SK-N-SH treated with all-trans-retinoic acid at 6 μM for 48 hours (cell line): Measurements from ENCODE around the gene PAFAH1B2.

Source experiments
- ARNTL ChIP-seq: fragments of 450-650 bp; formaldehyde crosslinking; IDR thresholded peaks from 2 replicates; pipeline ENCODE4 v1.5.0; 2020; ENCODE audit warnings: low read depth, mild to moderate bottlenecking, moderate library complexity, borderline replicate concordance
- CREB5 ChIP-seq: fragments of 250-450 bp; sonication (Bioruptor Pico); IDR thresholded peaks from 2 replicates; pipeline ENCODE4 v1.5.1; 2020; ENCODE audit warnings: low read depth, mild to moderate bottlenecking, moderate library complexity
- ISL1 ChIP-seq: fragments of 250-450 bp; sonication (Bioruptor Pico); IDR thresholded peaks from 2 replicates; pipeline ENCODE4 v2.1.2; 2022; ENCODE audit warnings: mild to moderate bottlenecking, moderate library complexity
- OSR1 ChIP-seq: fragments of 250-450 bp; sonication (Bioruptor Pico); IDR thresholded peaks from 2 replicates; pipeline ENCODE4 v1.8.0; 2022; ENCODE audit warnings: moderate library complexity, mild to moderate bottlenecking, inconsistent platforms
- PATZ1 ChIP-seq: fragments of 250-450 bp; sonication (Bioruptor Pico); IDR thresholded peaks from 2 replicates; pipeline ENCODE4 v1.8.0; 2020; ENCODE audit warnings: mild to moderate bottlenecking, moderate library complexity, borderline replicate concordance
- RARB ChIP-seq: fragments of 250-450 bp; sonication (Bioruptor Pico); IDR thresholded peaks from 2 replicates; pipeline ENCODE4 v1.8.0; 2021; ENCODE audit warnings: mild to moderate bottlenecking, moderate library complexity
- SNAI2 ChIP-seq: fragments of 250-450 bp; sonication (Bioruptor Pico); IDR thresholded peaks from 2 replicates; pipeline ENCODE4 v1.5.0; 2020; ENCODE audit warnings: mild to moderate bottlenecking, moderate library complexity
- TCF4 ChIP-seq: fragments of 250-450 bp; sonication (Bioruptor Pico); IDR thresholded peaks from 2 replicates; pipeline ENCODE4 v1.8.0; 2021; ENCODE audit warnings: mild to moderate bottlenecking, moderate library complexity, borderline replicate concordance
- TOX ChIP-seq: fragments of 250-450 bp; sonication (Bioruptor Pico); IDR thresholded peaks from 2 replicates; pipeline ENCODE4 v1.8.0; 2021; ENCODE audit warnings: mild to moderate bottlenecking, moderate library complexity, borderline replicate concordance
- ZC3H10 ChIP-seq: fragments of 250-450 bp; sonication (Bioruptor Pico); IDR thresholded peaks from 2 replicates; pipeline ENCODE4 v1.5.1; 2021; ENCODE audit warnings: mild to moderate bottlenecking, moderate library complexity
- ZFP3 ChIP-seq: fragments of 250-450 bp; sonication (Bioruptor Pico); IDR thresholded peaks from 2 replicates; pipeline ENCODE4 v1.5.0; 2020; ENCODE audit warnings: mild to moderate bottlenecking, moderate library complexity
- ZFP30 ChIP-seq: fragments of 450-650 bp; formaldehyde crosslinking; IDR thresholded peaks from 2 replicates; pipeline ENCODE4 v1.5.0; 2022; ENCODE audit warnings: mild to moderate bottlenecking, moderate library complexity
- ZNF565 ChIP-seq: fragments of 450-650 bp; formaldehyde crosslinking; conservative IDR thresholded peaks from 2 replicates; pipeline ENCODE4 v1.5.0; 2020; ENCODE audit warnings: low read depth, mild to moderate bottlenecking, moderate library complexity
- ZNF8 ChIP-seq: fragments of 450-650 bp; formaldehyde crosslinking; IDR thresholded peaks from 2 replicates; pipeline ENCODE4 v1.5.0; 2020; ENCODE audit warnings: mild to moderate bottlenecking, moderate library complexity

- TF ChIP-seq OSR1 (CRISPR knock-in tag) (no peak), TCF4 (no peak), RARB (no peak), CREB5 (CRISPR knock-in tag) (no peak), ZFP30 (CRISPR knock-in tag) (no peak), ZNF565 (CRISPR knock-in tag) (no peak), ARNTL (no peak), SNAI2 (CRISPR knock-in tag) (no peak), ZFP3 (CRISPR knock-in tag) (no peak), ZNF8 (CRISPR knock-in tag) (no peak), PATZ1 (no peak), TOX (CRISPR knock-in tag) (no peak), ZC3H10 (CRISPR knock-in tag) (no peak), ISL1 (CRISPR knock-in tag) (no peak)
Observed at GRCh38 chr11:117202386-117203068, 58.4 kb downstream of the PAFAH1B2 start.
